ENCODE results near the gene SETD1A.

- TF ChIP-seq YY1 (IDR thresholded peaks at IDR 0.05; ENCODE audit: insufficient read depth, insufficient read length): no peak
- no peak for TF ChIP-seq ZNF274 (IDR thresholded peaks at IDR 0.05; ENCODE audit: low read depth, low read length)
- TF ChIP-seq SUZ12 (IDR thresholded peaks at IDR 0.05; ENCODE audit: extremely low read depth, insufficient read depth, insufficient read length): no peak
Observed at GRCh38 chr16:30969246-30969842, 11.8 kb downstream of the SETD1A start.
